Embryonic facial prominence (tissue), 1 donor: ENCODE measurements around the gene AURKA.
A peak's percentile ranks its signal among the peaks of the same experiment; 100 is the strongest.
"Not testable (repeated sequence)": the region's sequence is repeated elsewhere in the genome, so short reads cannot be mapped to it uniquely, and the experiment has no call there.

ENCODE experiments used
- DNase-seq: peaks from one replicate; pipeline ENCODE4 v3.0.0-alpha.2; 2016; ENCODE audit errors: extremely low spot score

Gene AURKA

GRCh38 chr20:56422076-56422823 lies 30.2 kb upstream of the AURKA start:
- DNase-seq, result no peak

GRCh38 chr20:56420940-56421688 lies 29.1 kb upstream of the AURKA start:
- no peak for DNase-seq

- no peak for DNase-seq
These were observed 28.0 kb upstream of the AURKA start for GRCh38 chr20:56420028-56420427.

GRCh38 chr20:56418385-56418861 lies 26.4 kb upstream of the AURKA start:
- DNase-seq, result no peak

- DNase-seq, result no peak
These were observed 25.9 kb upstream of the AURKA start for GRCh38 chr20:56417911-56418310.

- DNase-seq, result no peak
These were observed 25.4 kb upstream of the AURKA start for GRCh38 chr20:56417402-56417801.

- DNase-seq, result no peak
These were observed 23.1 kb upstream of the AURKA start for GRCh38 chr20:56414842-56415765.

GRCh38 chr20:56412949-56413348 lies 20.9 kb upstream of the AURKA start:
- no peak for DNase-seq

- DNase-seq, result no peak
These were observed 20.4 kb upstream of the AURKA start for GRCh38 chr20:56412473-56412790.

- DNase-seq, result no peak
These were observed 19.9 kb upstream of the AURKA start, which contains the start of gene CASS4 for GRCh38 chr20:56411759-56412472. Gene CASS4 (plus strand): TSS chr20:56412260. CDS start chr20:56412459, 199 bp downstream.

- not testable (repeated sequence) for DNase-seq
These were observed 19.3 kb upstream of the AURKA start for GRCh38 chr20:56411287-56411686.

GRCh38 chr20:56409956-56410355 lies 17.9 kb upstream of the AURKA start:
- DNase-seq, result no peak

GRCh38 chr20:56409521-56409920 lies 17.5 kb upstream of the AURKA start:
- DNase-seq, result no peak

GRCh38 chr20:56406910-56407309 lies 14.9 kb upstream of the AURKA start:
- no peak for DNase-seq

GRCh38 chr20:56405356-56405755 lies 13.3 kb upstream of the AURKA start:
- not testable (repeated sequence) for DNase-seq

GRCh38 chr20:56403465-56403864 lies 11.4 kb upstream of the AURKA start:
- DNase-seq, result no peak

- peak; percentile 35 for DNase-seq
These were observed 8.1 kb upstream of the AURKA start for GRCh38 chr20:56400001-56400640.

- no peak for DNase-seq
These were observed 3.2 kb upstream of the AURKA start for GRCh38 chr20:56395166-56395565.

GRCh38 chr20:56393653-56394052 lies 1.6 kb upstream of the AURKA start:
- DNase-seq, result no peak

- no peak for DNase-seq
These were observed 967 bp upstream of the AURKA start for GRCh38 chr20:56392881-56393482.
